HG03045 (cell line): ENCODE results near the gene MPHOSPH9.

Experiments used
- ATAC-seq: cut with Tn5 transposase; IDR thresholded peaks from one replicate; pipeline ENCODE4 v1.9.1; 2021; ENCODE audit warnings: mild to moderate bottlenecking, moderate library complexity; ENCODE audit not compliant: unreplicated experiment

Gene MPHOSPH9

DNA sequence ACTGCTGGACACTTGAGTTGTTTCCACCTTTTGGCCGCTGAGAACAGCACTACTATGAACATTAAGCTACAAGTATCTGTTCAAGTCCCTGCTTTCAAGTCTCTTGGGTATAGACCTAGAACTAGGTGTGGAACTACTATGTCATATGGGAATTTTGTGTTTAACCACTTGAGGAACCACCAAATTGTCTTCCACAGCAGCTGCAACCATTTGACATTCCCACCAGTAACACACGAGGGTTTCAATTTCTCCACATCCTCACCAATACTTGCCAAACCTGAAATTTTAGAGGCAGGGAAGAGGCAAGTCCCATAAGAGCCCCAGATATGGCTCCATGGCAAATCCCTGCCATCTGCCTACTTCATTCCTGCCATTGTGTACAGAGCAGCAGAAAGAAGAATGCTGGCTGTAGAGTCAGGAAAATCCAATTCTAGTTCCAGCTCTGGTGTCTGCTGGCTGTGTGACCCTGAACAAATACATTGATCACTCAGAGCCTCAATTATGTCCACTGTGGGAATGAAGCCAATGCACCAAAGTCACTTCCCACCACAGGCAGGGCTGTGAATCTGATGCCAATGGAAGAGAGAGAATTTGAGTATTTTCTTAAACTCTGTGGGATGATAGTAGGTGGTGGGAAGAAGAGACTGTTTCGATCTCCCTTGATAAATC, 99.9 kb downstream of the MPHOSPH9 start:
- ATAC-seq, result no peak

DNA sequence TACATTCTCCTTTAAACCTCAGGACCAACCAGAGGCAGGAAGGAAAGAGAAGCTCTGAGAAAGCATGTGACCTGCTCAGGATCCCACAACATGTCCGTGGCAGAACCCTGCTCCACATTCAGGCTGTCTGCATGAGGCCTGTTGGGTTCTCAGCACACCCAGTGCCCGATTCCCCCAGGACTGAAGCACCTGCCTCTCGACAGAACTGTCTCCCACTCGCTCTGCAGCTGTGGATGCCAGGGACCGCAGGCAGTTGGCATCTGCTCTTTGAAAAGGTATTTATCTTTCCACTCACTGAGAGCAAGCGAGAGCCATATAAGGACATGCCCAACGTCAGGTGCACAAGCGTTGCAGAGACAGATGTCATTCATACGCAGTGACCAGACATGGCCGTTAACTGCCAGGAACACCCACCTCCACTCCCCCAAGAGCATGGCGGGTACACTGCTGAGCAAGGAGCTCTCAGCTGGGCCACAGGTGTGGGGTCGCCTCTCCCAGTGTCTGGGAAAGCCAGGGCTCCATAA, 101.0 kb downstream of the MPHOSPH9 start:
- no peak for ATAC-seq

DNA sequence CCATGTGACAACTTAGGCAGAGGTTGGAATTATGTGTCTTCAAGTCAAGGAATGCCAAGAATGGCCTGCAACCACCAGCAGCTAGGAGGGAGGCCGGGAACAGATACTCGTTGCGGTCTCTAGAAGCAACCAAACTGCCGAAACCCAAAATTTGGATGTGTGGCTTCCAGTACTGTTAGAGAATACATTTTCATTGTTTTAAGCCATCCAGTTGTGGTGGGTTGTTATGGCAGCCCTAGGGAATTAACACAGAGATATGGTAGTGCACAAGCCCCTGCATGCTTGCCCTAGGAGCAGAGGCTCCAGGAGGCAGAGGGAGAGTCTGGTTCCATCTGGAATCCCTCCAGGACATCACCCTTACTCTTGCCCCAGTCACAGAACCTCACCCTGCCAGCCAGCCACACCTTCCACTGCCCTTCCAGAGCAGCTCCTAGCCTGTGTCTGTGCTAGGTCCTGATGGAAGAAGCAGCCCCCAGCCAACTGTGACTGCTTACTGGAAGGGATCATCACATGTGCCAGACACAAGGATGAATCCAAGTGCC, 101.6 kb downstream of the MPHOSPH9 start:
- no peak for ATAC-seq

DNA sequence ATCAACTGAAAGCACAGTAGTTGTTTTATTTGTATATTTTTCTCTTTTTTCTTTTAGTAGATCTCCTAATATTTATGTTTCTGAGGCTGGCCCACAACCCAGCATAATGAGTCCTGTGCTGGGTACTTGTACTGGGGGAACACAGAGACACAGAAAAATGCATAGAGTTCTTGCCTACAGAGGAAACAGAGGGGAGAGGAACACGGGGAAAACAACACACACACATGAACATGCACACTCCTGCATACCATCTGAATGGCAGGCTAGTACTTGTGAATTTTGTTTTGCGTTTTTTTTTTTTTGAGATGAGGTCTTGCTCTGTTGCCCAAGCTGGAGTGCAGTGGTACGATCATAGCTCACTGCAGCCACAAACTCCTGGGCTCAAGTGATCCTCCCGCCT, 103.3 kb downstream of the MPHOSPH9 start:
- no peak for ATAC-seq

DNA sequence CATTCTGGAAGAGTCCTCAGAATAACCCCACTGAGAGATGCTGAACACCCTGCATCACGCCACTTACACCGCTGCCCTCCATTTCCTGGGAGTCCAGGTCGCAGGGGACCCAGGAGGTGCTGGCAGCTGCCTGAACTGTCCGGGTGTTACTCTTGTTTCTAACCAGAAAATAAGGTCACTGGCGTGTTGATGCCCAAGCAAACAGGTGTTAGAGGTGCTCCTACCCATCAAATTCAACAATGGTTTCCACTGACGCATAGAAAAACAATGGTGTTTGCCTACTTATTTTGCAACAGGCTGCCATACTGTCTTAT, 105.8 kb downstream of the MPHOSPH9 start:
- ATAC-seq, result no peak

DNA sequence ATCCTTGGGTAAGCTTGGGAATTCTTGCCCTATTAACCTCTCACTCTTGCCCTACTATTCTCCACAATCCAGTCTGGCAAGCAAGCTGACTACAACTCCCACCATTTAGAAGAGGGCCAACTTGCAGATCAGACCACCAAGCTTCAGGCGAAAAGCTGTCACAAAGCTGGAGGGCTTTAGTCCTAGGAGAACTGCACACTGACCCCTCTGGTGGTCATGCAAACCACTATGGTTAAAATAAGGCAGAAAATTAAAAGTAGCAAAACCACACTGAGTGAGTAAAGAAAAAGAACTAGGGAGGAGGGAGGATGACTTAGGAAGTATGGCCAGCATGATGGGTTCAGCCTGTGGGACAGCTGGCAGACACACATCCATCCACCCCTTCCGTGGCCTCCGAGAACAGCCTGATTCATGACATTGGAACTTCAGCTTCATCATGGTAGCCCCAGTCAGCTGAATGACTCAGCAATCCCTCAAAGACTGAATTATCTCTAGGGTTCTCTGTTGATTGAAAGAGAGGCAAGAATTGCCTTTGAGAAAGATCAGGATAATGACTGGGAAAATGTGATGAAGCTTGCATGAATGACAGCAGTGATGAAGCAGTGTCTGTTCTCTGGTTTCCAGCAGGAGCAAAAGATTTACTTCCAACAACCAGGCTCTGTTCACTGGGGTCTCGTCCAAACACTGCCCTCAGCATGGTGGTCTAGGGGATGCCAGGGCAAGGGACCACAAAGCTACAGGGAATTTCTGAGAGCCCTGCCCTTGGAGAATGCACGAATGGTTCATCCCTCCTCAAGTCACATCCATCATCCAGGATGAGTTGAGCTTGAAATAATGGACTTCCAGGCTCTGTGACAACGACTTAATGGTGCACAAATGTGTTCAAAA, 106.4 kb downstream of the MPHOSPH9 start:
- no peak for ATAC-seq

DNA sequence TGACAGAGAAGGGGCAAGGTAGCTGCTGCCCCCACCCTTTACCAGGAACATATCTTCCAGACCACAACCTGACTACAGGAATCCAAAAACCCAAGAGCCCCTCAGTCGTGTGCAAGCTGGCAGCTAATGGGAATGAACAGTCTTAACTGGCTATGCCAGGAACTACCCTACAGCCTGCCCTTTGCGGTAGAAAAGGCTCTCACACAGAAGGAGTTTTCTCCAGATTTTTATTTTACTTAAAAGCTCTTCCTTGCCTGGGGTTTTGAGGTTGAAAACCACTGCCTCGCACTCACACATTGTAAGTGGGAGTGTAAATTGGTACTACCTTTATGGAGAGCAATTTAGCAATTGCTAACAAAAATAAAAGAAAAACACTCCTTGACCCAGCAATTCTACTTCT, 110.3 kb downstream of the MPHOSPH9 start:
- ATAC-seq, result no peak

DNA sequence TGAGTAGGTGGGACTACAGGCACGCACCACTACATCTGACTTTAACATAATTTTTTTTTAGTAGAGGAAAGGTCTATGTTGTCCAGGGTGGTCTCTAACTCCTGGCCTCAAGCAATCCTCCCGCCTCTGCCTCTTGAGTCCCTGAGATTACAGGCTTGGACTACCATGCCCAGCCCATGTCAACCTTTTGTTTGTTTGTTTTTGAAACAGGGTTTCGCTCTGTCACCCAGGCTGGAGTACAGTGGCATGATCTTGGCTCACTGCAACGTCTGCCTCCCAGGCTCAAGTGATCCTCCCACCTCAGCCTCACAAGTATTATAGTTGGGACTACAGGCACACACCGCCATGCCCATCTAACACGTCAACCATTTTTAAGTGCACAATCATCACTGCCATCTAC, 111.3 kb downstream of the MPHOSPH9 start:
- ATAC-seq, result no peak

DNA sequence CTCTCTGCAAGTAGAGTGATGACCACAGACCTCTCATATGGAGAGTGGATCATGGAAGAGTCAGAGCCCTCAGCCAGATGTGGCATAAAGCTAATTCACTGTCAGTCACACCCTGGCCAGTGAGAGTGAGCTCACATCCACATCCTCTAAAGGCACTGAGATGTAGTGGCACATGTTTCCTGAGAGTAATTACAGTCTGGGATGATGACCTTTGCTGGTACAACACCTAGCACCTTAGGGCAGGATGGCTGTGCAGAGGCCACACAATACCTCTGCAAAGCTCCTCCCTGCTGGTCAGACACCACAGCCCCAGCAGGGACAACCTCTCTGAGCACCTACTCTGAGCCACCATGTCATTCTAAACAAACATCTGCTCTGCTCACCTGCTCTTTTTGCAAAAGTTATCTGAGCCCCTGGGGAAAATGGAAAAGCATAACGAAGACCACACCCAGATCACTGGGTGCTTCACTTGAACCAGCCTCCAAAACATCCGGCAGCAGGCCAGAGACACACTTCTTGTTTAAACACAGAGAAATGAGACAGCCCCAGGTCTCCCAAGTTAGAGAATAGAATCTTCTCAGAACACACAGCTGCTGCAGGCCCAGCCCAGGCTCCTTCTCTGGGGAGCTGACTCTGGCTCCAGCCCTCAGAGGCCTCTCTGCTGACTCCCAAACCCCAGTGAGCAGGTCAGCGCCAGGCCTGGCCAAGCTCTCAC, 112.3 kb downstream of the MPHOSPH9 start:
- peak; percentile 28 for ATAC-seq

DNA sequence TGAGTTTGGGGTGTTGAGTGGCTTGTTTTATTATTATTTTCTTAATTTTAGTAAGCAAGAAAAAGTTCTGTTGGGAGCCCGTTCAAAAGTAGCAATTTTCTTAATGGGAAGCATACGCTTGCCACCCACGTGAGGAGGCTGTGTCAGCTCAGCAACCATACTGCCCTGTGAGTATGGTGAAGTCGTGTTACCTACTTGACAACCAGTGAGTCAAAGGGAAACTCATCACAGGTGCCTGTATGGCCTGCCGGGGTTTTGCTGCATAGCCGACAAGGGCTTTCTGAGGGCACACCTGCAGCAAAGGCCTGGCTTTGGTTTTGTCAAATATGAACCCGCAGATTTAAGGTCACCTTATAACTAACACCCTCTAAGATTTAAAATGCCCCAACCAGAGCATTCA, 113.1 kb downstream of the MPHOSPH9 start:
- ATAC-seq, result peak; percentile 73

DNA sequence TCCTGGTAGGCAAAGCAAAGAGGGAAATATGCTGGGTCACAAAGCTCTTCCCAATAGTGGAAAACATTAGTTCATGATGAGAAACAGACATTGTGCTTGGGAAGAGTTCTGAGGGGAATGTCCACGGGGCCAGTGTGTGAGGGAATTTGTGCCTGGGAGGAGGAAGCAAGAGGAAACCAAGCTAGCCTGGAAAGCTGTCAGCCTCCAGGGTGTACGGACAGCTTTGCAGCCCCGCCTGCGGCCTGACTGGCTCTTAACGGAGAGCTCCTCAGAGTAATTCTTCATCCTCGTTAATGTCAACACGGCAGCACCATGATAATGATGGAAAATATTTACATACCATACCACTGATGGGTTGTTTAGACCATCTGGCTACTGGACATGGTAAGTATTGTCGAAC, 114.4 kb downstream of the MPHOSPH9 start:
- ATAC-seq, result no peak

DNA sequence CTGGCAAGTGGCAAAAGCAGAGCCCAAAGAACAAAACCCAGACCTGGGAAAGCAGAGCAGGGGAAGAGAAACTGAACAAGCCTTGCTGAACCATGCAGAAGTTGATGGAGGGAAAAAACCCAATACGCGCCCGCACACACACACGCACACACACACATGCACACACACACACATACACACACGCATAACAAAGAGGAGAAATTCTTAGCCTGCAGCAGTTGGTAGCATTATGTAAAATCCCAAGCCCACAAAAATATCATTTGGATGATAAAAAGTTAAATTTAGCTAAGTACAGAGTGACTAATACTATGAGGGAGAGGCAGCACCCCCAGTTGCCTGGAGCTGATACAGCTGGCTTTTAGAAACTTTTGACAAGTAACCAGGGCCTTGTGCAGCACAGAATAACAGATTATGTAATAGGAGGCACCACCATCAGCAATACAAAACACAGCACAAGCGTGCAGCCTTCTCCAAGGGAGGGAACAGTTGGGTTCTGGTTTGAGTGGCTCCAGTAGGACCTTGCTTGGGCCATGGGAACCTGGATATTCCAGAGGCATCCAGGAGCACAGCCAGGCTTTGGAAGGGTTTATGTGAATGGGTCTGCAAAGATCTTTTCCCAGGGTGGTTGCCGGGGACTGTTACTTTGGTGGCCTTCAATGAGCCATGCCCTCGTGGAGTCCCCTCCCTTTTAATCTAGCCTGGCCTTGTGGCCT, 117.4 kb downstream of the MPHOSPH9 start:
- no peak for ATAC-seq

DNA sequence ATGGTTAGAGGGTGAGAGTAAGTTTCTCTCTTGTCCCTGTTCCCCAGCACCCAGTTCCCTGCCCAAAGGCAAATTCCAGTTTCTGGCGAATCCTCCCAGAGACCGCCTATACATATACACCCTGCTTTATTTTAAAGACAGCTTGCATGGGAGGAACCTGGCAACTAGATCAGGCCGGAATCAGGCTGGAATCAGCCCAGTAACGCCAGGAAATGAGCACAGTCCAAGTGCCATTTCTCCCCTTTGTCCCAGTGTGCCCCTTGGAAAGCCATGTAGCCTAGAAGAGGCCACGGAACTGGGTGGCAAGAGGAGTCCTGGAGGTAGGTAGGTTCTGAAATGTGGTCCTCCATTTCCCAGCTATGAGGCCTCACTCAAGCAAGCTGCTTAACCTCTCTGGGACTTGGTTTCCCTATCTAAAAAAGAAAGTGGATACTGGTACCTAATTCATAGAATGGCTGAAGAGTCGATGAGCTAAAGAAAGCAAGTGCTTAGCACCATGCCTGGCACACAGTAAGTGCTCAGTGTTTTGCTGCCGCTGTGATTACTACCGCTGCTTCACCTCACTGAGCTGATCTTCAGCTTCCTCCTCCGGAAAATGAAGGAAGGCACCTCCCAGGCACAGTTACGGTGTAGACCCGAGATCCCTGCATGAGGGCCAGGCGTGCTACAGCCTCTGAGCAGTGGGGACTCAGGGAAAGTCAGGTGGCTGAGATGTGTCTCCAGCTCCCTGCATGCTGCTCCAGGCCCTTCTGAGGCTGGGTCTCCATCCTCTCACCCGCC, 118.4 kb downstream of the MPHOSPH9 start:
- ATAC-seq, result no peak

DNA sequence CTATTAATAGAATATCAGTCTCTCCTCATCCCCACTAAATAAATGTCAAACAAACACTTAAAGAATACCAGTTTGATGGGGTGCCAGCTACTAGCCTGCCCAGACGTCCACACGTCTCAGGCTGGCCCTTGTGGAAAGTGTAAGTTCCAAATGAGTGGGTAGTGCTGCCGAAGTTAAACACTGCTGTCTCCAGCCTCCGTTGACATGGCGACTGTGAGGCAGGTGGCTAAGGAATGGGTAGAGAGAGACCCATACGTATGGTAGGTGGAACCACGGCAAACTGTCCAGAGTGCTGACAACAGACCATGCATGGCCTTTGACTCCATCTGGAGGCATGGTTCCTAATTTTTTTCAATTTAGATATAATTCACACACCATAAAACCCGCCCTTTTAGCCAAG, 119.9 kb downstream of the MPHOSPH9 start:
- no peak for ATAC-seq

DNA sequence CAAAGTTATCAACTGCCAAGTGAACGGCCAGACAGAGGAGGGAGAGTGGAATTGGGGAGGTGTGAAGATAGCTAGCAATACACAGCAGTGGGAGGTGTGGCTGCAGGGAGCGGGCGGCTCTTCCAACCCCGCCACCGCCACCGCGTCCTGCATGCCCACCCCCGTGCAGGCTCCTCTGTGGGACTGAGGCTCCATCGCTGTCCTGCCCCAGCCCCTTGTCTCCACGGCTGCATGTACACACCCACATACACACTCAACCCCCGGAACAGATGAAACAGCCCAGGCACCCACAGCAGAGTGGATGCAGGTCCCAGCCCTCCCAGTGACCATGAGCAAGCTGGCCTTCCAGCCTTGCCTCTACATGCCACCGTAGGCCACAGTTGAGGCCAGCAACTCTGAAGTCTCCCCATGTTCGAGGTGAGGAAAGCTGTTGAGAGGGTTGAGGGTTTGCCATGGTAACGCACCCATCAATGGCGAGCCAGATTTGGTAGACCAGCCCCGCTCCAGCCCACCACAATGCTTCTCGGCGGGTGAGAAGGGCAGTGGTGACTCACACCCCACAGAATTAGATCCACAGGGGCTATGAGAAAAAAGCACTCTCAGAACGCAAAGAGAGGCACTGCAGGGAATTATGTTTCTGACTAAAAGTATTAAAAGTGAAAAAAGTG, 121.3 kb downstream of the MPHOSPH9 start:
- no peak for ATAC-seq

DNA sequence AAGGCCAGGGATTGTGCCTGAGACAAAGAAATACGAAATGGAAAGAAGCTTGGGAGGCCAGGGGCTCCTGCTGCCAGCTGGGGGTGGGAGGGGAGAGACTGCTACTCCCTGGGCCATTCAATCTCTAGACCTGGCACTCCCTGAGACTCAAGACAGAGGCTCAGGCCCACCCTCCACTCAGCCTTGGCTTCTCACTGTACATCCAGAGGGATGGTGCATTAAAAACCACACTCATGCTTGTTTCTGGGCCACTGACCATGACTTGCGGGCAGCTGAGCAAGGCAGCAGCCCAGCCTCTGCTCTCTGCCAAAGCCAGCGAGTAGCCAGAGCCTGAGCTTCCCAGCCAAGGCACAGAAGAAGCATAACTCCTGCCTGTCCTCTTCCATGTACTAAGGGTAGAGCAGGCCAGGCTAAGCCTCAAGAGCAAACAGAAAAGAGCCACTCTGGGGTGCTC, 123.6 kb downstream of the MPHOSPH9 start:
- no peak for ATAC-seq

DNA sequence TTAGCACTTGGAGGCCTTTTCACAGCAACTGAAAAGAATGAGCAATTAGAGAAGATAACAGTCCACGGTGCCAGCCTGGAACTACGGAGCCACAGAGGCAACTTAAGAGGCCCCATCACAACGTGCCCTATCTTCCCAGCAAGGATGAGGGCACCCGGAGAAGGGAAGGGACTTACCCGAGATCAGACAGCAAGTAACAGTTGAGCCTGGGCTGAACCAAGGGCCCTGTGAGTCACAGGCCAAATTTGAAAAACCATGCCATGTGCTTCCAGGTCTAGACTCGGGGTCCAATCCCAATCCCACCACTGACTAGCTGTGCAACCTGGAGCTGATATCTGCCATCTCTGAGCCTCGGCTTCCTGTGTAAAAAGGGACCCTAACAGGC, 124.3 kb downstream of the MPHOSPH9 start:
- ATAC-seq, result no peak

DNA sequence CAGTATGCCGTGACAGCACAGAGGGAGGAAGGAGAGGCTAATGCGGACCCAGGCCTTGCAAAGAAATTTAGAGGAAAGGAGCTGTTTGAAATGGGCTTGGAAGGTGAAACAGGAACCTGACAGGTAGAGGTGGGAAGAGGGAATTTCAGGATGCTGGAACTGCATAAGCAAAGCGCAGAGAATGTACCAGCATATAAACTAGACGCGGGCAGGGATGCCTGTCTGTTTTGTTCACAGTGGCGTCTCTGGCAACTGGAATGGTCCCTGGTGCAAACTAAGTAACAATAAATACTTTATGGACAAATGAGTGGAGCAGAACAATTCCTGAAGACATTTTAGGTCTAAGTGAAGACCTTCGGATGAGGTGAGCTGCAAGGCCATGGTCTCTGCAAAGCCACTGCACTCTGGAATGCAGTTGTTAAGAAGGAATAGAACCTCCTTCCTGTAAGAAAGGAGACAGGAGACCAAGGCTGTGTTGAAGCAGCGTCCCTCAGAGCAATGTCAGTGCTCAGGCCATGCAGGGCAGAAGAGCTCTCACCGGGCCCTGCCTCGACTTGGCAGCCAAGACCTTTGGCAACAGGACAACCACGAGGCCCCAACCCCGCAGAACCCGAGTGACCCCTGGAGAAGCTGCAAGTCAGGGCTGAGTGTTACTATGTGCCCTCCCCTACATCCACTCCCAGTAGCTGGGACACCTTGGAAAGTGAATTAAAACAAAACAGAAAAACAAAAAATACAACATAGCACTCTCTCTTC, 124.8 kb downstream of the MPHOSPH9 start:
- ATAC-seq, result no peak
